ENCODE results near the gene TWIST2. TPM values are rescaled to one million over a fixed set of nuclear protein-coding genes. Genes with fewer than 3 reads are reported as not detected.

TWIST2 gene
- total and polyA plus RNA-seq, 7 donors: 0.92 to 92.2 (median 53.9) TPM

- Histone ChIP-seq H3K27ac (peak overlapping the region in 3 of 4 donors; percentile 51 to 83 (median 61)), H3K27me3 (no peaks in the 10 kb centered on the region), H3K4me1 (peaks cover 0 to 64% (median 59%) of the 10 kb centered on the region in 4 donors), H3K4me3 (no peak overlapping the region), H3K9me3 (no peaks in the 10 kb centered on the region), H3K36me3 (peaks cover 0 to 6% (median 1%) of the 10 kb centered on the region in 4 donors)
- intact Hi-C loops (cut with DNase I): no loop called here
- no peak for DNase-seq
- TF ChIP-seq, protein P1, sequence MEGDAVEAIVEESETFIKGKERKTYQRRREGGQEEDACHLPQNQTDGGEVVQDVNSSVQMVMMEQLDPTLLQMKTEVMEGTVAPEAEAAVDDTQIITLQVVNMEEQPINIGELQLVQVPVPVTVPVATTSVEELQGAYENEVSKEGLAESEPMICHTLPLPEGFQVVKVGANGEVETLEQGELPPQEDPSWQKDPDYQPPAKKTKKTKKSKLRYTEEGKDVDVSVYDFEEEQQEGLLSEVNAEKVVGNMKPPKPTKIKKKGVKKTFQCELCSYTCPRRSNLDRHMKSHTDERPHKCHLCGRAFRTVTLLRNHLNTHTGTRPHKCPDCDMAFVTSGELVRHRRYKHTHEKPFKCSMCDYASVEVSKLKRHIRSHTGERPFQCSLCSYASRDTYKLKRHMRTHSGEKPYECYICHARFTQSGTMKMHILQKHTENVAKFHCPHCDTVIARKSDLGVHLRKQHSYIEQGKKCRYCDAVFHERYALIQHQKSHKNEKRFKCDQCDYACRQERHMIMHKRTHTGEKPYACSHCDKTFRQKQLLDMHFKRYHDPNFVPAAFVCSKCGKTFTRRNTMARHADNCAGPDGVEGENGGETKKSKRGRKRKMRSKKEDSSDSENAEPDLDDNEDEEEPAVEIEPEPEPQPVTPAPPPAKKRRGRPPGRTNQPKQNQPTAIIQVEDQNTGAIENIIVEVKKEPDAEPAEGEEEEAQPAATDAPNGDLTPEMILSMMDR (IDR thresholded peaks at IDR 0.05): no peak
- no peak for TF ChIP-seq POLR2AphosphoS5 (IDR thresholded peaks at IDR 0.05)
- no peak for TF ChIP-seq EP300 (IDR thresholded peaks at IDR 0.05)
- TF ChIP-seq POLR2A (IDR thresholded peaks at IDR 0.05): no peak
- 89 to 91% methylated on average over 14 of the region's 14 CpGs for WGBS, 2 donors
Measured at GRCh38 chr2:238892204-238892500, 44.3 kb downstream of the TWIST2 start.

DNA sequence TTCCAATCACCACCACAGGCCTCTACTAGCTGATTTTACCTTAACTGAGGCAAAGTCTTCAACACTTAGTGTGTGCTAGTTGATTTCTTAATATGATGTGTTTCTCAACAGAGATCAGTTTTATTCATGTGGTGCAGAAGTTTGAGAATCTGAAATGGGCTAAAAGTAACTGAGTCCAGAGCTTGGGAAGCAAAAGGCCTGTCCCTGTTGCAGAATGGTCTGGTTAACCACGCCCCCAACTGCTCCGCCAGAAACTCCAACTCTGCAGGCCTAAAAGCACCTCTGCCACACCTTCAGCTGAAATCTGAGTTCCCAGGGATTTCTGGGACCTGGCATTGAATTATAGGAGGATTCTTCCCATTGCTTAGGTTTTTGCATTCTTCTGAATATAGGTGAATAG, 44.9 kb downstream of the TWIST2 start:
- Histone ChIP-seq H3K27ac (peak overlapping the region in 3 of 4 donors; percentile 78 to 83 (median 79)), H3K36me3 (no peaks in the 10 kb centered on the region), H3K27me3 (no peaks in the 10 kb centered on the region), H3K4me3 (no peak overlapping the region), H3K4me1 (peaks cover 0 to 71% (median 64%) of the 10 kb centered on the region in 4 donors), H3K9me3 (no peaks in the 10 kb centered on the region)
- intact Hi-C loops (cut with DNase I): no loop called here
- no peak for TF ChIP-seq POLR2AphosphoS5 (IDR thresholded peaks at IDR 0.05)
- no peak for TF ChIP-seq EP300 (IDR thresholded peaks at IDR 0.05)
- TF ChIP-seq, protein P1 (IDR thresholded peaks at IDR 0.05): no peak
- TF ChIP-seq POLR2A (IDR thresholded peaks at IDR 0.05): no peak
- no peak for DNase-seq
- WGBS, 2 donors: 48 to 84% methylated on average over 2 of the region's 2 CpGs

DNA sequence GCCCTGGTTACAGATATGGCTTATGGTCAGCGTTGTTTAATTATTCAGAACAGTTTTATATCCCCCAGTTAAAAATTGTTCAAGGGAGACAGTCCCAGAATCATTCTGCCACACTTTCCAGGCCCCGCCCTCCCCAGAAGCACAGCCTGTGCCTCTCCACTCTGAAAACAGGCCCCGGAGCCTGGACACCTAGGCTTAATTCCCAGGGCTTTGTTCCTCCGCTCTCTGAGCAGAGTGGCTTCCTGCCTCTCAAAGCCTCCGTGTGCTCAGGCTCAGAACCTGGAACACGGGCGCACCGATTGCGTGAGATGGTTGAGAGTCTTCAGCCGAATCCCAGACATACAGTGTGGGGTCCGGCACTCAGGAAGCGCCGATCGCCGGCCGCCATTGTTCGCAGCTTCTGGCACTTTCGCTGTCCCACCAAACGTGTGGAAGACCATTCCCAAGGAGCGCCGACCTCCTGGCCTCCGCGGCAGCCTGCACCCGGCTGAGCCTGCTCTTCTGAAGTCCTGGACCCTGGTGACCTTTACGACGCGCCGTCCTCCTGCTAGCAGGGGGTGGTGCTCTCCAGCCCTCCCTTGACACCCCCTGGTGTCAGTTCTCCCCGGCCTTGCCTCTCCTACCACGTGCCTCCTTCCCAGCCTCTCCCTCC, 45.6 kb downstream of the TWIST2 start:
- H3K4me1 ChIP-seq: peaks cover 0 to 74% (median 68%) of the 10 kb centered on the region in 4 donors
- intact Hi-C loops (cut with DNase I): no loop called here
- H3K9me3 ChIP-seq: no peaks in the 10 kb centered on the region
- peak overlapping the region in 3 of 4 donors; percentile 78 to 83 (median 79) for H3K27ac ChIP-seq
- DNase-seq: peak; percentile 84
- TF ChIP-seq POLR2AphosphoS5 (IDR thresholded peaks at IDR 0.05): peak in 2 of 4 donors; percentile 27 to 51
- TF ChIP-seq, protein P1 (IDR thresholded peaks at IDR 0.05): no peak
- TF ChIP-seq EP300 (IDR thresholded peaks at IDR 0.05): no peak
- TF ChIP-seq POLR2A (IDR thresholded peaks at IDR 0.05): no peak
- no peak overlapping the region for H3K4me3 ChIP-seq
- WGBS, 2 donors: 88% methylated on average over 30 of the region's 30 CpGs
- no peaks in the 10 kb centered on the region for H3K27me3 ChIP-seq
- H3K36me3 ChIP-seq: no peaks in the 10 kb centered on the region

DNA sequence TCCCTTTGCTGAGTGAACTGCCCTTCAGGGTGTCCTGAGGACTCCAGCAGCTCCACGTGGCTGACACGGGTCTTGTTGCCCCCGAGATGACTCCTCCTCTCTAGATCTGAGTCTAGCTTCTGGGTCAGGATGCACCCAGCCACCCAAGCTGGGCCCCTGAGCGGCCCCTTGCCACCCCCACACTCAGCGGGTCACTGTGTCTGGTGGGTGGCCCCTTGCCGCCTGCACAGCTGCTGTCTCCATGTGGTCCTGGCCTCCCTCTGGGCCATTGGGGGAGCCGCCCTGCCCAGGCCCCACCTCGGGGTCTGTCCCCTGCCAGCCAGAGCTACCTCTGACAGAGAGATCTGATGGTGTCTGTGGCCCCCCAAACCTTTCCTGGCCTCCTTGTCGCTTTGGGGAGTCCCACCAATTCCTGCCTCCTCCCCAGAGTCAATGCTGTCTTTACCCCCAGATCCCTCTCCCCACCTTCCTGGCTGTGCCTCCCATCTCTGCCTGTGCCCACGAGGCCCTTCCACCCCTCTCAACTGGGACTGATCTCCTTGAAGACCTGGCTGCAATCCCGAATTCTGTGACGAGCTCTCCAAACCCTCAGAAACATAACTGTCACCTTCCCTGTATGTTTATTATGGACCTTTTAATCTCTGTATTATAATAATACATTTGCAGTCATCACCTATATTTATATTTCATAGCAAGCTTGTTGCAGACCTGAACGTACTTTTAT, 46.5 kb downstream of the TWIST2 start:
- peak; percentile 62 for DNase-seq
- Histone ChIP-seq H3K27me3 (no peaks in the 10 kb centered on the region), H3K27ac (peak overlapping the region in 3 of 4 donors; percentile 78 to 83 (median 79)), H3K9me3 (no peaks in the 10 kb centered on the region), H3K4me1 (peaks cover 0 to 82% (median 73%) of the 10 kb centered on the region in 4 donors), H3K36me3 (no peaks in the 10 kb centered on the region), H3K4me3 (no peak overlapping the region)
- TF ChIP-seq, protein P1 (IDR thresholded peaks at IDR 0.05): no peak
- TF ChIP-seq POLR2A (IDR thresholded peaks at IDR 0.05) (no peak), POLR2AphosphoS5 (IDR thresholded peaks at IDR 0.05) (no peak), EP300 (IDR thresholded peaks at IDR 0.05) (no peak)
- intact Hi-C loops (cut with DNase I): loop anchor here (2.0 kb wide), 1 partner anchor 46 kb away; the partner anchor contains the start of gene TWIST2
- 69 to 81% methylated on average over 13 of the region's 13 CpGs for WGBS, 2 donors
